Osteocyte (in vitro differentiated cells): ENCODE results near the gene TRIM9. TPM values are rescaled to one million over a fixed set of nuclear protein-coding genes. Genes with fewer than 3 reads are reported as not detected.
"Not testable (repeated sequence)": the region's sequence is repeated elsewhere in the genome, so short reads cannot be mapped to it uniquely, and the experiment has no call there.

Source experiments
- DNase-seq: peaks from one replicate; pipeline ENCODE4 v3.0.0; 2021; ENCODE audit warnings: mixed read lengths; ENCODE audit not compliant: unreplicated experiment; ENCODE audit errors: extremely low spot score
- H3K27ac Mint-ChIP-seq: one replicate; pipeline ENCODE4 v1.8.0; 2021; ENCODE audit warnings: mild to moderate bottlenecking, mixed read lengths; ENCODE audit not compliant: unreplicated experiment
- H3K27me3 Mint-ChIP-seq: one replicate; pipeline ENCODE4 v1.8.0; 2021; ENCODE audit warnings: mixed read lengths; ENCODE audit not compliant: unreplicated experiment
- H3K36me3 Mint-ChIP-seq: one replicate; pipeline ENCODE4 v1.8.0; 2021; ENCODE audit warnings: mixed read lengths; ENCODE audit not compliant: unreplicated experiment
- H3K4me1 Mint-ChIP-seq: one replicate; pipeline ENCODE4 v1.8.0; 2021; ENCODE audit warnings: mixed read lengths; ENCODE audit not compliant: unreplicated experiment
- H3K4me3 Mint-ChIP-seq: one replicate; pipeline ENCODE4 v1.8.0; 2021; ENCODE audit warnings: mild to moderate bottlenecking, moderate library complexity, mixed read lengths; ENCODE audit not compliant: unreplicated experiment
- H3K9me3 Mint-ChIP-seq: one replicate; pipeline ENCODE4 v1.8.0; 2021; ENCODE audit warnings: mixed read lengths; ENCODE audit not compliant: unreplicated experiment
- total RNA-seq: library from RNA; stranded (reverse); gene quantifications from 2 replicates; pipeline ENCODE4 v1.2.1, GENCODE V29; 2021
- TF ChIP-seq, protein P1 (sequence below): fragments of 200-600 bp; sonication (generic); IDR thresholded peaks from 2 replicates; pipeline ENCODE4 v1.5.0; 2021; ENCODE audit warnings: antibody characterized with exemption, mild to moderate bottlenecking, moderate library complexity

The TRIM9 gene
- total RNA-seq, 1 donor from 2014 or later = 4.8 TPM

GRCh38 chr14:50943943-50944646 lies 150.8 kb downstream of the TRIM9 start, which contains the start of gene PYGL:
Gene PYGL (minus strand): TSS chr14:50944483. CDS start chr14:50944403, 80 bp downstream.
- Mint-ChIP-seq H3K36me3 (no peaks in the 10 kb centered on the region), H3K4me1 (peaks cover 36% of the 10 kb centered on the region), H3K27me3 (no peaks in the 10 kb centered on the region), H3K27ac (peak within 1 kb of the TSS; percentile 66), H3K9me3 (no peaks in the 10 kb centered on the region), H3K4me3 (peak within 1 kb of the TSS; percentile 79)
- TF ChIP-seq, protein P1, sequence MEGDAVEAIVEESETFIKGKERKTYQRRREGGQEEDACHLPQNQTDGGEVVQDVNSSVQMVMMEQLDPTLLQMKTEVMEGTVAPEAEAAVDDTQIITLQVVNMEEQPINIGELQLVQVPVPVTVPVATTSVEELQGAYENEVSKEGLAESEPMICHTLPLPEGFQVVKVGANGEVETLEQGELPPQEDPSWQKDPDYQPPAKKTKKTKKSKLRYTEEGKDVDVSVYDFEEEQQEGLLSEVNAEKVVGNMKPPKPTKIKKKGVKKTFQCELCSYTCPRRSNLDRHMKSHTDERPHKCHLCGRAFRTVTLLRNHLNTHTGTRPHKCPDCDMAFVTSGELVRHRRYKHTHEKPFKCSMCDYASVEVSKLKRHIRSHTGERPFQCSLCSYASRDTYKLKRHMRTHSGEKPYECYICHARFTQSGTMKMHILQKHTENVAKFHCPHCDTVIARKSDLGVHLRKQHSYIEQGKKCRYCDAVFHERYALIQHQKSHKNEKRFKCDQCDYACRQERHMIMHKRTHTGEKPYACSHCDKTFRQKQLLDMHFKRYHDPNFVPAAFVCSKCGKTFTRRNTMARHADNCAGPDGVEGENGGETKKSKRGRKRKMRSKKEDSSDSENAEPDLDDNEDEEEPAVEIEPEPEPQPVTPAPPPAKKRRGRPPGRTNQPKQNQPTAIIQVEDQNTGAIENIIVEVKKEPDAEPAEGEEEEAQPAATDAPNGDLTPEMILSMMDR = no peak
- no peak for DNase-seq

DNA sequence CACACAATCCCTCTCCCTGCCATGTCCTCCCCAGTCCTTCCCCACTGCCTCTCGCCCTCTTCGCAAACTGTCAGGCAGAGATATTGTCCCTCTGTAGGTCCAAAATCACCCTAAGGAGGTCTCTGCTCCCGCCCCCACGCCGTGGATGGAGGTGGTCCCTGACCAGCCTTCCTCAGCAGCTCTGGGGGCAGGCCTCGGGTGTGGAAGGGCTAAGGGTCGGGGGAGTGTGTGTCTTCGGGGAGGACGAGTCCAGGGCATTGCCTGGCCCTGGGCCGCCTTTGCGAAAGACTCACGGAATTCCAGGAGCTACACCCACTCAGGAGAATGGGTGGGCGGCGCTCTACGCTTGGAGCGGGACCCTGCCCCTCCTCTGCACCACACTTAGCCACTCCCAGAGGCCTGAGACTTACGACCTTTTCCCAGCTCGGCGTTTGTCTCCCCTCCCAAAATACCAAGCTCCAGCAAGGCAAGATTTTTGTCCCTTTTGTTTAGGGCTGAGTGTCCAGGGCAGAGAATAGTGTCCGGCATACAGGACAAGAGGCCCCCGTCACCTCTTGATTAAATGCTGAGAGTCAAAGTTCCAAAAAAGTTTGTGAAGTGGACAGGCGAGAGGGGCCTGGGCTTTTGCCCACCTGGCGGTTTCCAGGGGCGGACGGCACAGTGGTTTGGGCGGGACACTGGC lies 151.5 kb downstream of the TRIM9 start:
- Mint-ChIP-seq H3K4me1 (peaks cover 36% of the 10 kb centered on the region), H3K9me3 (no peaks in the 10 kb centered on the region), H3K4me3 (peak overlapping the region; percentile 77), H3K36me3 (no peaks in the 10 kb centered on the region), H3K27me3 (no peaks in the 10 kb centered on the region), H3K27ac (peak overlapping the region; percentile 66)
- no peak for DNase-seq
- TF ChIP-seq, protein P1 = no peak

- H3K9me3 Mint-ChIP-seq, DNase-seq, H3K27ac Mint-ChIP-seq, H3K4me3 Mint-ChIP-seq, H3K36me3 Mint-ChIP-seq, H3K27me3 Mint-ChIP-seq: not testable (repeated sequence)
- H3K4me1 Mint-ChIP-seq = peaks cover 27% of the 10 kb centered on the region
Measured at GRCh38 chr14:50941638-50942037, 153.3 kb downstream of the TRIM9 start.

GRCh38 chr14:50941151-50941550 lies 153.8 kb downstream of the TRIM9 start:
- Mint-ChIP-seq H3K4me3 (peak overlapping the region; percentile 1), H3K27me3 (no peaks in the 10 kb centered on the region), H3K4me1 (peaks cover 27% of the 10 kb centered on the region), H3K27ac (peak overlapping the region; percentile 45), H3K36me3 (peaks cover 4% of the 10 kb centered on the region), H3K9me3 (no peaks in the 10 kb centered on the region)
- DNase-seq = no peak
- TF ChIP-seq, protein P1 = no peak

DNA sequence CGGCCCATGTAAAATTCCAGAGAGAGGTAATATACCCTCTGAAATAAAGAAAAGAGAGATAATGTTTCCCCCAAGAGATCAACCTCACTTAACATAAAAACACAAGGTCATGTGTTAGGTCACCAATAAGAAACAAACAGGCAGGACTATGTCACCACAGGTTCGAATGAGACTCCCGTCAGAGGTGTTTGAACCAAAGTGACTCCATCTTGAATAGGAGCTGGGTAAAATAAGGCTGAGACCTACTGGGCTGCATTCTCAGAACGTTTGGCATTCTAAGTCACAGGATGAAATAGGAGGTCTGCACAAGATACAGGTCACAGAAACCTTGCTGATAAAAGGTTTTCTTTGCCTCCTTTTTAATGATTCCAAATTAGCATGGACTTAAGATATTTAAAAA lies 157.1 kb downstream of the TRIM9 start:
- Mint-ChIP-seq H3K36me3 (peaks cover 19% of the 10 kb centered on the region), H3K27ac (no peak overlapping the region)
- TF ChIP-seq, protein P1 = no peak

More for the DNA sequence above, 157.1 kb downstream of the TRIM9 start:
- Mint-ChIP-seq H3K4me3 (no peak overlapping the region), H3K9me3 (no peaks in the 10 kb centered on the region), H3K27me3 (no peaks in the 10 kb centered on the region), H3K4me1 (peaks cover 13% of the 10 kb centered on the region)
- DNase-seq = no peak
